GM21717 (cell line): ENCODE results near the gene PCSK9.

Experiments used
- ATAC-seq: cut with Tn5 transposase; IDR thresholded peaks from one replicate; pipeline ENCODE4 v1.9.1; 2021; ENCODE audit warnings: mild to moderate bottlenecking, moderate library complexity; ENCODE audit not compliant: unreplicated experiment

The PCSK9 gene

GRCh38 chr1:55039342-55040082 is at the start of gene PCSK9:
Gene PCSK9 (plus strand): TSS chr1:55039548. CDS start chr1:55039838, 290 bp downstream.
- no peak for ATAC-seq

GRCh38 chr1:54989968-54990810 is 49.2 kb upstream of the PCSK9 start:
- ATAC-seq = no peak

DNA sequence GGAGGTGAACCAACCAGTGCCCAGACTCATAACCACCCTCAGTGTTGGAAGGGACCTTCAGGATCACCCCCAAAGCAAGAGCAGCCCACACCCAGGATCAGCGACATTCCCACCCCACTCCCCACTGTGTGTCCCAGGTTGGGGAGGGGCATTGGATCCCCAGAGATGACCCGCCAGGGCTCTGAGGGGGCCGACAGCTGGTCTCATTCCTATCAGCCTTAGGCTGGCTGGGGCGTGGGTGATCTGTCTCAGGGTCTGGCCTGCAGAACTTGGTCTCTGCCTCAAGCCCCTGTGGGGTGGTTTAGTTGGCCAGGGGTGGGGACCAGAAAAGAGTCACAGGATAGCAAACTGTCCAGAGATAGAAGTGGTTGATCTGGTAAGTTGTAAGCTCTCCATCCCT is 48.4 kb upstream of the PCSK9 start:
- ATAC-seq = no peak

DNA sequence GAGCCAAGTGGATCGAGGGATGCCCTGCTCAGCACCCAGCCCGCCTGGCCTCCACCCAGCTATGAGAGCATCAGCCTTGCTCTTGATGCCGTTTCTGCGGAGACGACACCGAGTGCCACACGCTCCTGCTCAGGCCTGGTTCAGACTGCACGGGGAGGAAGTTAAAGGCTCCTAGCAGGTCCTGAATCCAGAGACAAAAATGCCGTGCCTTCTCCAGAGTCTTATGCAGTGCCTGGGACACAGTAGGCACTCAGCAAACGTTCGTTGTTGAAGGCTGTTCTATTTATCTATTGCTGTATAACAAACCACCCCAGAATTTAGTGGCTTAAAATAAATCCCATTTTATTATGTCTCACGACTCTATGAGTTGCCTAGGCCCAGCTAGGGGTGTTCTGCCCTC is 47.4 kb upstream of the PCSK9 start:
- ATAC-seq = no peak

DNA sequence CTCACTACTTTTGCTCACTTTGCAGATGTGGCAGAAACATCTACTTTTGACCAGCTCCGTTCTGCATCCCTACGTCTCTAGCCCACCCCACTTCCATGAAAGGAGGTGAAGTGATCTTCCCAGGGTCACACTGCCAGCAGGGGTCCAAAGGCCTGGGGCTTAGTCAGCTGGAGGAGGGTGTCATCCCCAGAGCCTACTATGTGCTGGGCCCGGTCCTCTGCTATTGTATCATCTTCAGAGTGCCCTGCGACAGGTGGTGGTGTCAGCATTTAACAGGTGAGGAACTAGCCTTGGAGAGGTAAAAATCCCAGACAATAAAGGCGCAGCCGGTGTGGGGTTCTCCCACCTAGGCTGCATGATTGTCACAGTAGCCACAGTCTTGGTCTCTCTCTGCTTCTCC is 46.2 kb upstream of the PCSK9 start:
- no peak for ATAC-seq

DNA sequence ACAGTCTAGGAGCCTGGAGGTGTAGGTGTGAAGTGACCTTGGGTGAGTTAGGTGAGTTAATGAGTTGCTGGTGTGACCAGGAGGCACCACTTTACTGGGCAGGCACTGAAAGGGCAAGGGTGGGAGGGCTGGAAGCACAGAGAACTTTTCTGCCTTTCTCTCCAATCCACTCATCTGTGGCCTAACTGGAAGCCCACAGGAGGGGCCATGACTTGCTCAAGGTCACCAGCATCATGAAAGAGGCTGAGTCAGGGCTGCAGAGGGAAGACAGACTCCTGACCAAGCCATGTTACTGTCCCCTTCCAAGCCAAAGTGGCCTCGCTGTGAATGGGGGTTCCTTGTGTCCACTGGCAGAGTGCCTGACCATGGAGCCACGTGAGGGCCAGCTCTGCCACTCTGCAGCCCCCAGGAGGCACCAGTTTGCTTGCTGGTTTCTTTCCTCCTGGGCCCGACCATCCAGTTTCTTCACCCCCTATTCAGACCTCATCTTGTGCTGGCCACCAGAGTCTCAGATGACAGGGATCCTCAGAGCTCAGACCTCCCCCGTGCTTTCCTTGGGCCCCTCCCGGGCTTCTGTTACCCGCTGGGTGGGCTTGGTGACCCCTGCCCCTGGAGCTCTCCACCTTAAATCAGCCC is 44.9 kb upstream of the PCSK9 start:
- no peak for ATAC-seq

GRCh38 chr1:54995013-54995760 is 44.2 kb upstream of the PCSK9 start:
- no peak for ATAC-seq

GRCh38 chr1:54995835-54996234 is 43.5 kb upstream of the PCSK9 start:
- ATAC-seq = no peak

DNA sequence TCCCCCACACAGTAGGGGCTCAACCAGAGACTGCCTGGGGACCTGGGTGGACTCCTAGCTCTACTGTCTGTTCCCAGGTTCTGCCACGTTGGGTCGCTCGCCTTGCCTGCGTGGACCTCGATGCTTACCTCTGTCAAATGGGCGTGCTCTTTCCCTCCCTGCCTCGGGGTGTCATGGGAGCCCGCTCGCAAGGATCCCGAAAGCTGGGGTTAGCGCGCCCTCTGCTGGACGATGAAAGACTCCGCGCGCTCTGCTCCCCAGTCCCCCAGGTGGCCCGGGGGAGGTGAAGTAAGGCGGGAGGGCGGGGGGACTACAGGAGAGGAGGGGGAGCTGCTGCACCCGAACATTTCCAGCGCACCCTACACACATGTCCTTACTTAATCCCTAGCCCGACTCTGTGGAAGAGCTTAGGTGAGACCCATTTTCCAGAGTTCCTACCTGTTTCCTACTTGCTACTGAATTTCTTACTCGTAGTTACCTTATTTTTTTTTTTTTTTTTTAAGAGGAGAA is 42.9 kb upstream of the PCSK9 start:
- peak; percentile 73 for ATAC-seq

GRCh38 chr1:54996869-54997710 is 42.3 kb upstream of the PCSK9 start:
- no peak for ATAC-seq

- no peak for ATAC-seq
Observed at GRCh38 chr1:54997711-54997986, 41.7 kb upstream of the PCSK9 start.

GRCh38 chr1:54998100-54998499 is 41.2 kb upstream of the PCSK9 start:
- no peak for ATAC-seq

GRCh38 chr1:54998677-54999076 is 40.7 kb upstream of the PCSK9 start, which contains the start of gene BSND:
Gene BSND (plus strand): TSS chr1:54998933. CDS start chr1:54999187, 254 bp downstream.
- no peak for ATAC-seq

DNA sequence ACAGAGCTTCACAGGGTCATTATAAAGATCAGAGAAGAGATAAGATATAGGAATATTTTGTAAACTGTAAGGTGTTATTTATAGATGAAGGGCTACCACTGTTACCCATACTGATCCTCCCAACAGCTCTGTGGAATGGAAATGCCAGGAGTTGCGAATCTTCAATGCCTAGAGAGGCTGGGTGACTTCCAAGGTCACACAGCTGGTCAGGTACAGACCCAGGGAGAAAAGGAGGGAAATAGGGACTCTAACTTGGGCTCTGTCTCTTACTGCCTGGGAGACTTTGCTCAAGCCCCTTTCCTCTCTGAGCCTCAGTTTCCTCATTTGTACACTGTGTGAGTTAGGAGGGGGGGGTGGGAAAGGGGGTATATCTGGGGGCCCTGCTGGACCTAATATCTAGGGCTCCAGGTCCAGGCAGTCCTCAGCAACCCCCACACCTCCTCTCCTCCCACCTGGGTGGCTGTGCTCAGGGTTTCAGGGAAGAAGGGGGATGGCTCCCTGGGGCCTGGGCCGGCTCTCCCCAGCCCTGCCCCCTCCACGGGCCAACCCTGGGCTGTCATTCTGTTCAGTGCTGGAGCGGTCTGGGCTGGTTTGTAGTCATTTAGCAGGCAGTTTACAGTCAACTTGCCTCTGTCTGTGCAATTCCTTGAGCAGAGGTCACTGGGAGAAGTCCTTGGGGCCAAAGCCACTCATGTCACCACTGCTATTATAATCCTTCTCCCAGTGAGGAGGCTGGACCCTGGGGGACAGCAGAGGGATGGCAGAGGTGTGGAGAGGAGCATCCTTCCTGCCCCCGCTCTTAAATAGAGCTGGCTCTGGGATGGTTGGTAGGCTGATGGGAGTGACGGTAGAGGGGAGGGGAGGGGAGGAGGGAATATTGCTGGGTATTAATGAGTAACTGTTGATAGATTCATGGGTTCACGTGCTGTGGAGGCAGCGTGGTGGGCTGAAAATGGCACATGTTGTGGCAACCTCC is 39.0 kb upstream of the PCSK9 start:
- ATAC-seq = no peak

GRCh38 chr1:55001311-55001710 is 38.0 kb upstream of the PCSK9 start:
- no peak for ATAC-seq

GRCh38 chr1:55002686-55003085 is 36.7 kb upstream of the PCSK9 start:
- no peak for ATAC-seq

DNA sequence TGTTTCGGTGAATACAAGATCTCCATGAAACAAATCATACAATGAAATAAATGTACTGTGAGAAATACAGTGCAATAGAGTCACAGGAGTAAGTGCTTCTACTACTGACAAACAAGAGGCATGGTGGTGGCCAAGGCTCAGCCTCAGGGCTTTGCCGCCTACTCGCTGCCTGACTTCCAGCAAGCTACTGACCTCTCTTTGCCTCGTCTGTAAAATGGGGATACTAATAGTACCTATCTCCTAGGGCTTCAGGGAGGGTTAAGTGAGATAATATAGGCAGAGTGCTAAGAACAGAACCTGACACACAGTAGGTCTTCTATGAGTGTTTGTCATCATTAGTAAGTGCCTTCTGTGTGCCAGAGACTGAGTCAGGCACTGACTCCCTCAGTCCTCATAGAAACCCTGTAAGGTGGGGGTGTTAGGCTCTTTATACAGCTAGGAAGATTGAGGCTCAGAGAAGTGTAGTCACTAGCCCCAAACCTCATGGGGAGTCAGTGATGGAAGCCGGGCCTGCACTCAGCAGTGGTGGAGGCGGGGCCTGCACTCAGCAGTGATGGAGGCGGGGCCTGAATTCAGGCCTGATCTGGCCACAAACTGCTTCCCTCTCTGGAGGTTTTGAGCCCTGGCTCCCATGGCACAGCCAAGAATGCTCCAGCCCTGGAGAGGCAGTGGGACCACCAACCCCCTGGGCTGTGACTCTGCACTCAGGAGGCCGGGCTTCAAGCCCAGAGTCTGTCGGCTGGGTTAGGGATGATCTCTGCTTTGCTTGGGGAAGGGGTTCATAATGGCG is 33.8 kb upstream of the PCSK9 start:
- ATAC-seq = no peak

DNA sequence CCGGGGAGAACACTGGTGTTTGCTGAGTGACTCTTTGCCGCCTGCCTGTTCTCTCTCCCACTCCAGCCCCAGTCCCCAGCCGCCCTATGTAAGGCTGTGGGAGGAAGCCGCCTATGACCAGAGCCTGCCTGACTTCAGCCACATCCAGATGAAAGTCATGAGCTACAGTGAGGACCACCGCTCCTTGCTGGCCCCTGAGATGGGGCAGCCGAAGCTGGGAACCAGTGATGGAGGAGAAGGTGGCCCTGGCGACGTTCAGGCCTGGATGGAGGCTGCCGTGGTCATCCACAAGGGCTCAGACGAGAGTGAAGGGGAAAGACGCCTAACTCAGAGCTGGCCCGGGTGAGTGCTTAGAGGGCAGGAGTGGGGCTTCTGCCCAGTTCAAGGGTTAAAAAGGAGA is 32.4 kb upstream of the PCSK9 start:
- no peak for ATAC-seq
